ENCODE results near the gene NCK2. TPM values are rescaled to one million over a fixed set of nuclear protein-coding genes. Genes with fewer than 3 reads are reported as not detected.

The NCK2 gene
- total and polyA plus RNA-seq, 10 of the 15 experiments (the other 5 are each of a cell fraction or from before 2014, with no cell fraction given), result 1.2 to 30.9 (median 14.1) TPM

GRCh38 chr2:105792561-105792960, 47.8 kb downstream of the NCK2 start:
- no peak overlapping the region for H3K4me3 ChIP-seq
- H3K79me2 ChIP-seq (ENCODE audit: control insufficient read depth, insufficient read depth, low read length), result peaks cover 86% of the 10 kb centered on the region
- 87% methylated on average over 7 of the region's 7 CpGs for WGBS (ENCODE audit: insufficient coverage, insufficient replicate concordance, low lambda C conversion rate, missing lambda C conversion rate)

More at GRCh38 chr2:105792561-105792960, 47.8 kb downstream of the NCK2 start:
- ChIA-PET CTCF (no interaction called here), POLR2A (no interaction called here), RAD21 (ENCODE audit: unreplicated experiment) (interaction anchor here (0.8 to 1.1 kb wide), 2 partner anchors 11 to 27 kb away, joined by 3 read pairs; no protein-coding TSS in a partner anchor), SMC1A (ENCODE audit: uncharacterized antibody, unreplicated experiment) (interaction anchor here (1.0 to 5.5 kb wide), 4 partner anchors 11 to 47 kb away, joined by 3 to 21 read pairs (median 6); no protein-coding TSS in a partner anchor)
- ATAC-seq (no peak), FAIRE-seq (no peak), DNase-seq (ENCODE audit: low read depth, low spot score) (no peak)
- Histone ChIP-seq H3K27me3 (replicated peaks in 1 of 2; ENCODE audit: control insufficient read depth in 2 of 2, insufficient read depth in 2 of 2, low read length in 1 of 2) (no peaks in the 10 kb centered on the region), H3K9me3 (replicated peaks; ENCODE audit: control insufficient read depth, insufficient read depth, low read length) (no peaks in the 10 kb centered on the region), H3K36me3 (ENCODE audit: control insufficient read depth in 2 of 2, insufficient read depth in 2 of 2, low read length in 1 of 2) (no peaks in the 10 kb centered on the region; a peak in 1 of 4 replicates), H3K27ac (ENCODE audit: control insufficient read depth, insufficient read depth) (no peak overlapping the region), H3K4me2 (ENCODE audit: control insufficient read depth, insufficient read depth) (no peak overlapping the region), H3K9ac (ENCODE audit: control insufficient read depth, insufficient read depth, low read length) (no peak overlapping the region), H3K4me1 (ENCODE audit: control insufficient read depth, insufficient read depth, low read length) (peaks cover 56% of the 10 kb centered on the region), H4K20me1 (ENCODE audit: control insufficient read depth, insufficient read depth) (no peaks in the 10 kb centered on the region), H2AFZ (ENCODE audit: control insufficient read depth, low read depth, low read length) (no peak overlapping the region)
- no peak for TF ChIP-seq ATF3 (IDR thresholded peaks at IDR 0.05; ENCODE audit: borderline replicate concordance, extremely low read depth, low read depth, low read length)
- TF ChIP-seq PAX5 (IDR thresholded peaks at IDR 0.05; ENCODE audit: borderline replicate concordance, low read depth, low read length), result no peak
- TF ChIP-seq POU2F2 (IDR thresholded peaks at IDR 0.05; ENCODE audit: borderline replicate concordance, low read depth, low read length), result no peak
- no peak for TF ChIP-seq MTA3 (IDR thresholded peaks at IDR 0.05; ENCODE audit: borderline replicate concordance, low read length)
- TF ChIP-seq BHLHE40 (IDR thresholded peaks at IDR 0.05; ENCODE audit: borderline replicate concordance in 1 of 2, low read depth in 2 of 2, low read length in 1 of 2), result no peak
- no peak for TF ChIP-seq ZSCAN29 (IDR thresholded peaks at IDR 0.05)
- TF ChIP-seq BCL11A (IDR thresholded peaks at IDR 0.05; ENCODE audit: low read depth, low read length), result no peak
- no peak for TF ChIP-seq RAD21 (IDR thresholded peaks at IDR 0.05; ENCODE audit: insufficient read depth, low read depth, low read length)
- no peak for TF ChIP-seq ZNF592 (IDR thresholded peaks at IDR 0.05)
- no peak for TF ChIP-seq SPI1 (IDR thresholded peaks at IDR 0.05; ENCODE audit: borderline replicate concordance, insufficient read depth, low read depth, low read length)
- no peak for TF ChIP-seq USF2 (IDR thresholded peaks at IDR 0.05; ENCODE audit: borderline replicate concordance, low read depth, low read length)
- TF ChIP-seq NRF1 (conservative IDR thresholded peaks at IDR 0.05; ENCODE audit: low read depth, low read length), result no peak
- no peak for TF ChIP-seq PAX8 (IDR thresholded peaks at IDR 0.05)
- no peak for TF ChIP-seq SKIL (IDR thresholded peaks at IDR 0.05; ENCODE audit: low read depth, poor library complexity, severe bottlenecking)
- TF ChIP-seq RCOR1 (conservative IDR thresholded peaks at IDR 0.05; ENCODE audit: low read depth, low read length), result no peak
- no TSS peak for BruUV-seq (replicated peaks)
- intact Hi-C loops (cut with micrococcal nuclease; ENCODE audit: unreplicated experiment) (no loop called here), in situ Hi-C loops (cut with MboI) (no loop called here)

All from GM12878 (cell line).